GM18909 (cell line): ENCODE data around the gene SPTLC2.

ENCODE experiments used
- ATAC-seq: cut with Tn5 transposase; IDR thresholded peaks from one replicate; pipeline ENCODE4 v1.9.1; 2021; ENCODE audit warnings: mild to moderate bottlenecking; ENCODE audit not compliant: unreplicated experiment, poor library complexity

The SPTLC2 gene

GRCh38 chr14:77475432-77476115 lies 140.9 kb downstream of the SPTLC2 start:
- ATAC-seq = no peak

GRCh38 chr14:77474479-77475177 lies 141.8 kb downstream of the SPTLC2 start:
- no peak for ATAC-seq

GRCh38 chr14:77473921-77474320 lies 142.5 kb downstream of the SPTLC2 start:
- no peak for ATAC-seq

- no peak for ATAC-seq
Measured at GRCh38 chr14:77470224-77470870, 146.1 kb downstream of the SPTLC2 start.

- no peak for ATAC-seq
Measured at GRCh38 chr14:77469539-77469938, 146.9 kb downstream of the SPTLC2 start.

- ATAC-seq = no peak
Measured at GRCh38 chr14:77469067-77469505, 147.4 kb downstream of the SPTLC2 start.

- no peak for ATAC-seq
Measured at GRCh38 chr14:77467801-77468200, 148.6 kb downstream of the SPTLC2 start.

- no peak for ATAC-seq
Measured at GRCh38 chr14:77459072-77459723, 157.2 kb downstream of the SPTLC2 start.

- peak; percentile 24 for ATAC-seq
Measured at GRCh38 chr14:77458249-77458950, 158.0 kb downstream of the SPTLC2 start.

GRCh38 chr14:77457522-77458248 lies 158.8 kb downstream of the SPTLC2 start, which contains the start of the genes AHSA1 and VIPAS39:
Gene AHSA1 (plus strand): TSS chr14:77458093. CDS start chr14:77458190, 97 bp downstream.
Gene VIPAS39 (minus strand): TSS chr14:77457601. CDS start chr14:77454102, 3,499 bp downstream.
- ATAC-seq = peak; percentile 92

- ATAC-seq = no peak
Measured at GRCh38 chr14:77457115-77457521, 159.3 kb downstream of the SPTLC2 start.
